Liver (tissue), 9 donors: ENCODE measurements around the gene ASB5. TPM values are rescaled to one million over a fixed set of nuclear protein-coding genes. Genes with fewer than 3 reads are reported as not detected.

Experiments
- DNase-seq: peaks from one replicate; pipeline ENCODE4 v3.0.0-alpha.2; 2017; ENCODE audit warnings: low spot score
- H3K27ac ChIP-seq, 2 donors: one replicate each; pipeline ENCODE4 v1.7.0; 2013; ENCODE audit warnings: inconsistent platforms in 2 of 2, low read length in 2 of 2, control low read depth in 1 of 2, low read depth in 1 of 2, mild to moderate bottlenecking in 1 of 2
- H3K27me3 ChIP-seq, 4 donors: one replicate each; pipeline versions ENCODE4 v1.6.1 to v1.7.0; 2013; ENCODE audit warnings: low read length in 3 of 4, inconsistent platforms in 1 of 4, mild to moderate bottlenecking in 1 of 4, moderate library complexity in 1 of 4; ENCODE audit not compliant: control insufficient read depth in 4 of 4, insufficient read depth in 4 of 4
- H3K36me3 ChIP-seq, 4 donors: one replicate each; pipeline versions ENCODE4 v1.6.1 to v1.7.0; 2013; ENCODE audit warnings: low read length in 3 of 4, mild to moderate bottlenecking in 3 of 4, low read depth in 1 of 4, moderate library complexity in 1 of 4; ENCODE audit not compliant: control insufficient read depth in 4 of 4, insufficient read depth in 3 of 4
- H3K4me1 ChIP-seq, 4 donors: one replicate each; pipeline versions ENCODE4 v1.6.1 to v1.7.0; 2013; ENCODE audit warnings: low read length in 3 of 4, mild to moderate bottlenecking in 3 of 4, moderate library complexity in 1 of 4; ENCODE audit not compliant: control insufficient read depth in 4 of 4, insufficient read depth in 4 of 4
- H3K4me3 ChIP-seq, 3 donors: one replicate each; pipeline versions ENCODE4 v1.6.1 to v1.7.0; 2013; ENCODE audit warnings: low read length in 3 of 3, control low read depth in 1 of 3, low read depth in 1 of 3, mild to moderate bottlenecking in 1 of 3
- H3K9ac ChIP-seq, 2 donors: one replicate each; pipeline ENCODE4 v1.7.0; 2013; ENCODE audit warnings: low read length in 2 of 2, mild to moderate bottlenecking in 2 of 2, moderate library complexity in 2 of 2, control low read depth in 1 of 2, low read depth in 1 of 2
- H3K9me3 ChIP-seq, 4 donors: one replicate each; pipeline versions ENCODE4 v1.6.1 to v1.7.0; 2013; ENCODE audit warnings: low read length in 3 of 4; ENCODE audit not compliant: control insufficient read depth in 4 of 4
- ATF3 ChIP-seq: IDR thresholded peaks from 2 replicates; pipeline ENCODE4 v1.6.1; 2016; ENCODE audit warnings: antibody characterized with exemption
- CTCF ChIP-seq: fragments of 150-350 bp; IDR thresholded peaks from 2 replicates; pipeline ENCODE4 v1.5.1; 2017; ENCODE audit warnings: improper control_type of control experiment, low read depth, low read length; ENCODE audit not compliant: missing input control
- EGR1 ChIP-seq, 2 donors: IDR thresholded peaks; 2 replicates each; pipeline ENCODE4 v1.6.1; 2016 to 2018; ENCODE audit warnings: antibody characterized with exemption in 2 of 2, low read depth in 2 of 2
- FOXA1 ChIP-seq: IDR thresholded peaks from 2 replicates; pipeline ENCODE4 v1.6.1; 2016; ENCODE audit warnings: antibody characterized with exemption
- FOXA2 ChIP-seq: IDR thresholded peaks from 2 replicates; pipeline ENCODE4 v1.6.1; 2016; ENCODE audit warnings: antibody characterized with exemption
- GABPA ChIP-seq, 2 donors: IDR thresholded peaks in 1 of 2; conservative IDR thresholded peaks in 1 of 2; 2 replicates each; pipeline ENCODE4 v1.6.1; 2016; ENCODE audit warnings: antibody characterized with exemption in 2 of 2, mild to moderate bottlenecking in 1 of 2, moderate library complexity in 1 of 2
- HNF4A ChIP-seq, 2 donors: conservative IDR thresholded peaks; 2 replicates each; pipeline ENCODE4 v1.6.1; 2016; ENCODE audit warnings: antibody characterized with exemption in 2 of 2, mild to moderate bottlenecking in 2 of 2
- HNF4G ChIP-seq: IDR thresholded peaks from 2 replicates; pipeline ENCODE4 v1.6.1; 2016; ENCODE audit warnings: antibody characterized with exemption
- JUND ChIP-seq, 2 donors: IDR thresholded peaks; 2 replicates each; pipeline ENCODE4 v1.6.1; 2016; ENCODE audit warnings: antibody characterized with exemption in 2 of 2
- MAX ChIP-seq: IDR thresholded peaks from 2 replicates; pipeline ENCODE4 v1.6.1; 2016; ENCODE audit warnings: antibody characterized with exemption
- NR2F2 ChIP-seq: IDR thresholded peaks from 2 replicates; pipeline ENCODE4 v1.6.1; 2016; ENCODE audit warnings: antibody characterized with exemption
- RXRA ChIP-seq, 2 donors: IDR thresholded peaks; 2 replicates each; pipeline ENCODE4 v1.6.1; 2017 to 2018; ENCODE audit warnings: antibody characterized with exemption in 2 of 2, mild to moderate bottlenecking in 1 of 2
- SP1 ChIP-seq: IDR thresholded peaks from 2 replicates; pipeline ENCODE4 v1.6.1; 2018; ENCODE audit warnings: antibody characterized with exemption, mild to moderate bottlenecking
- TAF1 ChIP-seq: conservative IDR thresholded peaks from 2 replicates; pipeline ENCODE4 v1.6.1; 2016; ENCODE audit warnings: antibody characterized with exemption, mild to moderate bottlenecking
- YY1 ChIP-seq: IDR thresholded peaks from 2 replicates; pipeline ENCODE4 v1.6.1; 2016; ENCODE audit warnings: antibody characterized with exemption, mild to moderate bottlenecking
- whole genome bisulfite sequencing: extraction: QIAGEN DNeasy Blood & Tissue Kit; methylation state at CpG from one replicate; pipeline ENCODE4 v1.1.7; 2013; 5-methylcytosine and 5-hydroxymethylcytosine counted together
- polyA plus RNA-seq, 2 donors: library from polyadenylated mRNA; stranded (reverse) in 1 of 2; unstranded in 1 of 2; fragments of 200-250 nt in 1 of 2; fragments of >200 nt in 1 of 2; fragmentation: Nextera tagmentation in 1 of 2; extraction: Ambion mirVana in 1 of 2; gene quantifications; one replicate each; pipeline versions ENCODE4 v1.2.1 to v1.2.3, GENCODE V29; 2013 to 2015
- total RNA-seq, 2 donors: library from RNA; depleted of rRNA; stranded (reverse); fragments of >200 nt; gene quantifications; one replicate each; pipeline ENCODE4 v1.2.3, GENCODE V29; 2014
- TF ChIP-seq, protein P1 (sequence below): IDR thresholded peaks from 2 replicates; pipeline ENCODE4 v1.6.1; 2016; ENCODE audit warnings: antibody characterized with exemption
- TF ChIP-seq, protein P2 (sequence below): IDR thresholded peaks from 2 replicates; pipeline ENCODE4 v1.6.1; 2016; ENCODE audit warnings: antibody characterized with exemption, mild to moderate bottlenecking
- donor health status: healthy.
- donor health status: healthy.
- donor health status: healthy.
- donor health status: healthy.
- donor health status: healthy.

The ASB5 gene
- total and polyA plus RNA-seq, 4 donors, result 0.05 TPM; not detected in 3

- Histone ChIP-seq H3K9ac (no peak overlapping the region), H3K4me1 (no peaks in the 10 kb centered on the region), H3K27ac (no peak overlapping the region), H3K27me3 (peaks cover 0 to 4% (median under 1%) of the 10 kb centered on the region in 4 donors), H3K9me3 (no peaks in the 10 kb centered on the region), H3K4me3 (no peak overlapping the region), H3K36me3 (no peaks in the 10 kb centered on the region)
- no peak for DNase-seq
- TF ChIP-seq JUND (IDR thresholded peaks at IDR 0.05), result no peak
- no peak for TF ChIP-seq ATF3
- TF ChIP-seq, protein P1, sequence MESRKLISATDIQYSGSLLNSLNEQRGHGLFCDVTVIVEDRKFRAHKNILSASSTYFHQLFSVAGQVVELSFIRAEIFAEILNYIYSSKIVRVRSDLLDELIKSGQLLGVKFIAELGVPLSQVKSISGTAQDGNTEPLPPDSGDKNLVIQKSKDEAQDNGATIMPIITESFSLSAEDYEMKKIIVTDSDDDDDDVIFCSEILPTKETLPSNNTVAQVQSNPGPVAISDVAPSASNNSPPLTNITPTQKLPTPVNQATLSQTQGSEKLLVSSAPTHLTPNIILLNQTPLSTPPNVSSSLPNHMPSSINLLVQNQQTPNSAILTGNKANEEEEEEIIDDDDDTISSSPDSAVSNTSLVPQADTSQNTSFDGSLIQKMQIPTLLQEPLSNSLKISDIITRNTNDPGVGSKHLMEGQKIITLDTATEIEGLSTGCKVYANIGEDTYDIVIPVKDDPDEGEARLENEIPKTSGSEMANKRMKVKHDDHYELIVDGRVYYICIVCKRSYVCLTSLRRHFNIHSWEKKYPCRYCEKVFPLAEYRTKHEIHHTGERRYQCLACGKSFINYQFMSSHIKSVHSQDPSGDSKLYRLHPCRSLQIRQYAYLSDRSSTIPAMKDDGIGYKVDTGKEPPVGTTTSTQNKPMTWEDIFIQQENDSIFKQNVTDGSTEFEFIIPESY, result no peak
- TF ChIP-seq NR2F2, result no peak
- no peak for TF ChIP-seq CTCF
Observed at GRCh38 chr4:176300565-176300964, 31.5 kb upstream of the ASB5 start.

DNA sequence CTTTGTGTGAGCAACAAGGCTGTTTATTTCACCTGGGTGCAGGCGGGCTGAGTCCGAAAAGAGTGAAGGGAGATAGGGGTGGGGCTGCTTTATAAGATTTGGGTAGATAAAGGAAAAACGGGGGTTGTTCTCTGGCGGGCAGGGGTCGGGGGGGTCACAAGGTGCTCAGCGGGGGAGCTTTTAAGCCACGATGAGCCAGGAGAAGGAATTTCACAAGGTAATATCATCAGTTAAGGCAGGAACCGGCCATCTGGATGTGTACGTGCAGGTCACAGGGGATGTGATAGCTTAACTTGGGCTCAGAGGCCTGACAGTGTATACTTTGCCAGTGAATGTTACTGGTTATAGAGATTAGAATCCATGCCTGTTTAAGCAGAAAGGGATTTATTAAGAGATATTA lies 31.0 kb upstream of the ASB5 start:
- no peak for DNase-seq
- 83% methylated on average over 9 of the region's 9 CpGs for WGBS
- H3K27ac ChIP-seq, result no peak overlapping the region
- no peaks in the 10 kb centered on the region for H3K4me1 ChIP-seq
- H3K9ac ChIP-seq, result no peak overlapping the region
- no peaks in the 10 kb centered on the region for H3K9me3 ChIP-seq
- TF ChIP-seq, protein P1, result no peak
- TF ChIP-seq SP1, result no peak
- no peak for TF ChIP-seq GABPA (IDR thresholded peaks at IDR 0.05 in 1 of 2, conservative IDR thresholded peaks at IDR 0.05 in 1 of 2)
- no peak for TF ChIP-seq FOXA2
- no peak for TF ChIP-seq RXRA (IDR thresholded peaks at IDR 0.05)
- H3K36me3 ChIP-seq, result no peaks in the 10 kb centered on the region
- H3K4me3 ChIP-seq, result no peak overlapping the region
- H3K27me3 ChIP-seq, result peaks cover 0 to 4% (median under 1%) of the 10 kb centered on the region in 4 donors

- Histone ChIP-seq H3K9me3 (no peaks in the 10 kb centered on the region), H3K4me3 (no peak overlapping the region), H3K9ac (no peak overlapping the region), H3K4me1 (no peaks in the 10 kb centered on the region), H3K27me3 (peaks cover 0 to 2% (median 0%) of the 10 kb centered on the region in 4 donors), H3K27ac (no peak overlapping the region), H3K36me3 (no peaks in the 10 kb centered on the region)
- no peak for DNase-seq
- 79% methylated on average over 6 of the region's 6 CpGs for WGBS
- TF ChIP-seq JUND (IDR thresholded peaks at IDR 0.05) (no peak), TAF1 (no peak), HNF4A (conservative IDR thresholded peaks at IDR 0.05) (no peak), YY1 (no peak), MAX (no peak), EGR1 (IDR thresholded peaks at IDR 0.05; ENCODE audit: low read depth in 2 of 2) (no peak), FOXA2 (no peak), HNF4G (no peak), RXRA (IDR thresholded peaks at IDR 0.05) (no peak), FOXA1 (no peak), SP1 (no peak), ATF3 (no peak)
- TF ChIP-seq, protein P2, sequence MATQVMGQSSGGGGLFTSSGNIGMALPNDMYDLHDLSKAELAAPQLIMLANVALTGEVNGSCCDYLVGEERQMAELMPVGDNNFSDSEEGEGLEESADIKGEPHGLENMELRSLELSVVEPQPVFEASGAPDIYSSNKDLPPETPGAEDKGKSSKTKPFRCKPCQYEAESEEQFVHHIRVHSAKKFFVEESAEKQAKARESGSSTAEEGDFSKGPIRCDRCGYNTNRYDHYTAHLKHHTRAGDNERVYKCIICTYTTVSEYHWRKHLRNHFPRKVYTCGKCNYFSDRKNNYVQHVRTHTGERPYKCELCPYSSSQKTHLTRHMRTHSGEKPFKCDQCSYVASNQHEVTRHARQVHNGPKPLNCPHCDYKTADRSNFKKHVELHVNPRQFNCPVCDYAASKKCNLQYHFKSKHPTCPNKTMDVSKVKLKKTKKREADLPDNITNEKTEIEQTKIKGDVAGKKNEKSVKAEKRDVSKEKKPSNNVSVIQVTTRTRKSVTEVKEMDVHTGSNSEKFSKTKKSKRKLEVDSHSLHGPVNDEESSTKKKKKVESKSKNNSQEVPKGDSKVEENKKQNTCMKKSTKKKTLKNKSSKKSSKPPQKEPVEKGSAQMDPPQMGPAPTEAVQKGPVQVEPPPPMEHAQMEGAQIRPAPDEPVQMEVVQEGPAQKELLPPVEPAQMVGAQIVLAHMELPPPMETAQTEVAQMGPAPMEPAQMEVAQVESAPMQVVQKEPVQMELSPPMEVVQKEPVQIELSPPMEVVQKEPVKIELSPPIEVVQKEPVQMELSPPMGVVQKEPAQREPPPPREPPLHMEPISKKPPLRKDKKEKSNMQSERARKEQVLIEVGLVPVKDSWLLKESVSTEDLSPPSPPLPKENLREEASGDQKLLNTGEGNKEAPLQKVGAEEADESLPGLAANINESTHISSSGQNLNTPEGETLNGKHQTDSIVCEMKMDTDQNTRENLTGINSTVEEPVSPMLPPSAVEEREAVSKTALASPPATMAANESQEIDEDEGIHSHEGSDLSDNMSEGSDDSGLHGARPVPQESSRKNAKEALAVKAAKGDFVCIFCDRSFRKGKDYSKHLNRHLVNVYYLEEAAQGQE, result no peak
Observed at GRCh38 chr4:176298664-176299063, 29.6 kb upstream of the ASB5 start.
